HepG2 (cell line): ENCODE measurements around the gene SH2D6. TPM values are rescaled to one million over a fixed set of nuclear protein-coding genes. Genes with fewer than 3 reads are reported as not detected.

Source experiments
- CREM ChIP-seq, 2 experiments: sonication (generic) in 1 of 2; formaldehyde crosslinking in 1 of 2; IDR thresholded peaks; 2 replicates each; pipeline versions ENCODE4 v1.4.0 to v1.6.1; 2016 to 2020; ENCODE audit warnings: antibody characterized with exemption in 1 of 2, mild to moderate bottlenecking in 1 of 2, missing genetic modification reagents in 1 of 2
- E2F2 ChIP-seq: sonication (generic); formaldehyde crosslinking; IDR thresholded peaks from 2 replicates; pipeline ENCODE4 v1.4.0; 2020; ENCODE audit warnings: missing genetic modification reagents, borderline replicate concordance
- ELF1 ChIP-seq: sonication (generic); formaldehyde crosslinking; IDR thresholded peaks from 2 replicates; pipeline ENCODE4 v1.4.0; 2020; ENCODE audit warnings: missing genetic modification reagents
- GATAD1 ChIP-seq: IDR thresholded peaks from 2 replicates; pipeline ENCODE4 v1.6.1; 2016; ENCODE audit warnings: missing genetic modification reagents, missing compliant biosample characterization
- MTA3 ChIP-seq: sonication (generic); formaldehyde crosslinking; IDR thresholded peaks from 2 replicates; pipeline ENCODE4 v1.4.0; 2020; ENCODE audit warnings: missing genetic modification reagents
- PAWR ChIP-seq: sonication (generic); formaldehyde crosslinking; IDR thresholded peaks from 2 replicates; pipeline ENCODE4 v1.4.0; 2020; ENCODE audit warnings: missing genetic modification reagents, mild to moderate bottlenecking, borderline replicate concordance
- TEAD3 ChIP-seq: optimal IDR thresholded peaks from 2 replicates; pipeline ENCODE3; 2016; ENCODE audit warnings: borderline replicate concordance
- ZNF296 ChIP-seq: sonication (generic); formaldehyde crosslinking; conservative IDR thresholded peaks from 2 replicates; pipeline ENCODE4 v1.5.0; 2020; ENCODE audit warnings: mild to moderate bottlenecking, missing genetic modification reagents
- ZNF343 ChIP-seq: sonication (generic); formaldehyde crosslinking; IDR thresholded peaks from 2 replicates; pipeline ENCODE4 v1.4.0; 2020; ENCODE audit warnings: mild to moderate bottlenecking, missing genetic modification reagents
- ZNF432 ChIP-seq: sonication (generic); formaldehyde crosslinking; IDR thresholded peaks from 2 replicates; pipeline ENCODE4 v1.5.0; 2020; ENCODE audit warnings: missing genetic modification reagents, mild to moderate bottlenecking, borderline replicate concordance
- ZNF678 ChIP-seq: sonication (generic); formaldehyde crosslinking; IDR thresholded peaks from 2 replicates; pipeline ENCODE4 v1.4.0; 2020; ENCODE audit warnings: mild to moderate bottlenecking, missing genetic modification reagents
- polyA plus RNA-seq, 8 experiments: library from polyadenylated mRNA; depleted of rRNA in 3 of 8; stranded (reverse) in 7 of 8; unstranded in 1 of 8; fragments of >200 nt; fragmentation: Illumina TruSeq in 4 of 8; extraction: Trizol in 4 of 8; gene quantifications; 2 replicates each; pipeline versions ENCODE4 v1.2.1 to v1.2.3, GENCODE V29; 2011 to 2016; ENCODE audit warnings: low read depth in 4 of 8, missing spikeins in 1 of 8, mixed read lengths in 1 of 8; ENCODE audit not compliant: insufficient read depth in 1 of 8
- total RNA-seq, 5 experiments: library from RNA; depleted of rRNA; stranded (reverse); fragments of >200 nt; fragmentation: Illumina TruSeq; extraction: Trizol; gene quantifications; 2 replicates each; pipeline ENCODE4 v1.2.3, GENCODE V29; 2016; ENCODE audit warnings: low read depth in 1 of 5
- TF ChIP-seq, protein P1 (sequence below): sonication (generic); formaldehyde crosslinking; IDR thresholded peaks from 2 replicates; pipeline ENCODE4 v1.4.0; 2020; ENCODE audit warnings: mild to moderate bottlenecking, missing genetic modification reagents
- TF ChIP-seq, protein P2 (sequence below): sonication (generic); formaldehyde crosslinking; IDR thresholded peaks from 2 replicates; pipeline ENCODE4 v1.4.0; 2020; ENCODE audit warnings: mild to moderate bottlenecking, missing genetic modification reagents, borderline replicate concordance
- TF ChIP-seq, protein P3 (sequence below): sonication (generic); formaldehyde crosslinking; IDR thresholded peaks from 2 replicates; pipeline ENCODE4 v1.9.0; 2021; ENCODE audit warnings: missing genetic modification reagents, borderline replicate concordance
- TF ChIP-seq, protein P4 (sequence below): sonication (generic); formaldehyde crosslinking; IDR thresholded peaks from 2 replicates; pipeline ENCODE4 v1.8.1; 2023; ENCODE audit warnings: mild to moderate bottlenecking, inconsistent platforms, moderate library complexity, missing genetic modification reagents, borderline replicate concordance

The SH2D6 gene
- total and polyA plus RNA-seq, 2 of the 13 experiments (the other 11 are each of a cell fraction or from before 2014, with no cell fraction given), result 0.11 to 0.26 TPM

DNA sequence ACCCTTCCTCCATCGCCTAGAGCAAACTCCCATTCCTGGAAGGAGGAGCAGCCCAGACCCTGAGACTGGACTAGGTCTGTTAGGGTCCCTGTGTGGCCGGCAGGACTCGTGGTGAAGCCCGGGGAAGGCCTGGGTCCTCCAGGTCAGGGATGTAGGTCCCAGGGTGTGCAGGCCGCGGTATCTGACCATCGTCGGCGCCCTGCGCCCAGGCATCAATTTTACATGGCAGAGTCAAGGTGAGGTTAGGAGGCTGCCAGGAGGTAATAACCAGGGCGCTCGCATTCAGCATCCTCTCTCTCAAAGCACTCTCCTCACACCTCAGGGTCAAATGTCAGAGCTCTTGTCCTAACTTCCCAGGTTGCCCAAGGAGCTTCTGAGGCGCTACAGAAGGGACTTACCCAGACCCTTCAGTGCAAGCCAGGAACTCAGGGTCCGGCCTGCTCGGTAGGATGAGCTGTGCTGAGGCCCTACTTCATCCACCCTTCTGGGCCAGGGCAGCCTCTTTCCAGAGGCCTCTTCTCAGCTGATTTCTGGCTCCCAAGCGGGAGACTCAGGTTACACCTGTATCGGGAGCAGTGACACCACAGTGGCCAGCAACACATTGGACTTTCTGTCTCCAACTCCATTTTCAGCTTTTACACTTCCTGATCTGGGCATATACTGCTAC, 628 bp downstream of the SH2D6 start (continued):
- 0 out of 2 replicates have a peak, but pooled peaks have one; percentile 50 for TF ChIP-seq E2F2
- TF ChIP-seq PAWR (CRISPR knock-in tag), result no peak
- TF ChIP-seq ZNF296 (CRISPR knock-in tag), result no peak
- 0 out of 2 replicates have a peak, but pooled peaks have one; percentile 24 for TF ChIP-seq ZNF343 (CRISPR knock-in tag)
- no peak for TF ChIP-seq MTA3 (CRISPR knock-in tag)
- TF ChIP-seq, protein P1, sequence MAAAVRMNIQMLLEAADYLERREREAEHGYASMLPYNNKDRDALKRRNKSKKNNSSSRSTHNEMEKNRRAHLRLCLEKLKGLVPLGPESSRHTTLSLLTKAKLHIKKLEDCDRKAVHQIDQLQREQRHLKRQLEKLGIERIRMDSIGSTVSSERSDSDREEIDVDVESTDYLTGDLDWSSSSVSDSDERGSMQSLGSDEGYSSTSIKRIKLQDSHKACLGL (CRISPR knock-in tag), result no peak; the same call in 1 of the 2 replicates
- TF ChIP-seq, protein P2, sequence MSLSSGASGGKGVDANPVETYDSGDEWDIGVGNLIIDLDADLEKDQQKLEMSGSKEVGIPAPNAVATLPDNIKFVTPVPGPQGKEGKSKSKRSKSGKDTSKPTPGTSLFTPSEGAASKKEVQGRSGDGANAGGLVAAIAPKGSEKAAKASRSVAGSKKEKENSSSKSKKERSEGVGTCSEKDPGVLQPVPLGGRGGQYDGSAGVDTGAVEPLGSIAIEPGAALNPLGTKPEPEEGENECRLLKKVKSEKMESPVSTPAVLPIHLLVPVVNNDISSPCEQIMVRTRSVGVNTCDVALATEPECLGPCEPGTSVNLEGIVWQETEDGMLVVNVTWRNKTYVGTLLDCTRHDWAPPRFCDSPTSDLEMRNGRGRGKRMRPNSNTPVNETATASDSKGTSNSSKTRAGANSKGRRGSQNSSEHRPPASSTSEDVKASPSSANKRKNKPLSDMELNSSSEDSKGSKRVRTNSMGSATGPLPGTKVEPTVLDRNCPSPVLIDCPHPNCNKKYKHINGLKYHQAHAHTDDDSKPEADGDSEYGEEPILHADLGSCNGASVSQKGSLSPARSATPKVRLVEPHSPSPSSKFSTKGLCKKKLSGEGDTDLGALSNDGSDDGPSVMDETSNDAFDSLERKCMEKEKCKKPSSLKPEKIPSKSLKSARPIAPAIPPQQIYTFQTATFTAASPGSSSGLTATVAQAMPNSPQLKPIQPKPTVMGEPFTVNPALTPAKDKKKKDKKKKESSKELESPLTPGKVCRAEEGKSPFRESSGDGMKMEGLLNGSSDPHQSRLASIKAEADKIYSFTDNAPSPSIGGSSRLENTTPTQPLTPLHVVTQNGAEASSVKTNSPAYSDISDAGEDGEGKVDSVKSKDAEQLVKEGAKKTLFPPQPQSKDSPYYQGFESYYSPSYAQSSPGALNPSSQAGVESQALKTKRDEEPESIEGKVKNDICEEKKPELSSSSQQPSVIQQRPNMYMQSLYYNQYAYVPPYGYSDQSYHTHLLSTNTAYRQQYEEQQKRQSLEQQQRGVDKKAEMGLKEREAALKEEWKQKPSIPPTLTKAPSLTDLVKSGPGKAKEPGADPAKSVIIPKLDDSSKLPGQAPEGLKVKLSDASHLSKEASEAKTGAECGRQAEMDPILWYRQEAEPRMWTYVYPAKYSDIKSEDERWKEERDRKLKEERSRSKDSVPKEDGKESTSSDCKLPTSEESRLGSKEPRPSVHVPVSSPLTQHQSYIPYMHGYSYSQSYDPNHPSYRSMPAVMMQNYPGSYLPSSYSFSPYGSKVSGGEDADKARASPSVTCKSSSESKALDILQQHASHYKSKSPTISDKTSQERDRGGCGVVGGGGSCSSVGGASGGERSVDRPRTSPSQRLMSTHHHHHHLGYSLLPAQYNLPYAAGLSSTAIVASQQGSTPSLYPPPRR, result no peak; the same call in 1 of the 2 replicates
- TF ChIP-seq ELF1 (CRISPR knock-in tag), result no peak
- TF ChIP-seq, protein P3, sequence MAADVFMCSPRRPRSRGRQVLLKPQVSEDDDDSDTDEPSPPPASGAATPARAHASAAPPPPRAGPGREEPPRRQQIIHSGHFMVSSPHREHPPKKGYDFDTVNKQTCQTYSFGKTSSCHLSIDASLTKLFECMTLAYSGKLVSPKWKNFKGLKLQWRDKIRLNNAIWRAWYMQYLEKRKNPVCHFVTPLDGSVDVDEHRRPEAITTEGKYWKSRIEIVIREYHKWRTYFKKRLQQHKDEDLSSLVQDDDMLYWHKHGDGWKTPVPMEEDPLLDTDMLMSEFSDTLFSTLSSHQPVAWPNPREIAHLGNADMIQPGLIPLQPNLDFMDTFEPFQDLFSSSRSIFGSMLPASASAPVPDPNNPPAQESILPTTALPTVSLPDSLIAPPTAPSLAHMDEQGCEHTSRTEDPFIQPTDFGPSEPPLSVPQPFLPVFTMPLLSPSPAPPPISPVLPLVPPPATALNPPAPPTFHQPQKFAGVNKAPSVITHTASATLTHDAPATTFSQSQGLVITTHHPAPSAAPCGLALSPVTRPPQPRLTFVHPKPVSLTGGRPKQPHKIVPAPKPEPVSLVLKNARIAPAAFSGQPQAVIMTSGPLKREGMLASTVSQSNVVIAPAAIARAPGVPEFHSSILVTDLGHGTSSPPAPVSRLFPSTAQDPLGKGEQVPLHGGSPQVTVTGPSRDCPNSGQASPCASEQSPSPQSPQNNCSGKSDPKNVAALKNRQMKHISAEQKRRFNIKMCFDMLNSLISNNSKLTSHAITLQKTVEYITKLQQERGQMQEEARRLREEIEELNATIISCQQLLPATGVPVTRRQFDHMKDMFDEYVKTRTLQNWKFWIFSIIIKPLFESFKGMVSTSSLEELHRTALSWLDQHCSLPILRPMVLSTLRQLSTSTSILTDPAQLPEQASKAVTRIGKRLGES (CRISPR knock-in tag), result no peak
- TF ChIP-seq, protein P4, sequence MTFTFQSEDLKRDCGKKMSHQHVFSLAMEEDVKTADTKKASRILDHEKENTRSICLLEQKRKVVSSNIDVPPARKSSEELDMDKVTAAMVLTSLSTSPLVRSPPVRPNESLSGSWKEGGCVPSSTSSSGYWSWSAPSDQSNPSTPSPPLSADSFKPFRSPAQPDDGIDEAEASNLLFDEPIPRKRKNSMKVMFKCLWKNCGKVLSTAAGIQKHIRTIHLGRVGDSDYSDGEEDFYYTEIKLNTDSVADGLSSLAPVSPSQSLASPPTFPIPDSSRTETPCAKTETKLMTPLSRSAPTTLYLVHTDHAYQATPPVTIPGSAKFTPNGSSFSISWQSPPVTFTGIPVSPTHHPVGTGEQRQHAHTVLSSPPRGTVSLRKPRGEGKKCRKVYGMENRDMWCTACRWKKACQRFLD (CRISPR knock-in tag), result no peak
- TF ChIP-seq ZNF432 (CRISPR knock-in tag), result no peak
- TF ChIP-seq CREM (IDR thresholded peaks at IDR 0.05), result no peak
- no peak for TF ChIP-seq CREM (CRISPR knock-in tag; IDR thresholded peaks at IDR 0.05)
- no peak for TF ChIP-seq GATAD1 (CRISPR knock-in tag)
- TF ChIP-seq TEAD3 (CRISPR knock-in tag), result peak; percentile 4
- 0 out of 2 replicates have a peak, but pooled peaks have one; percentile 18 for TF ChIP-seq ZNF678 (CRISPR knock-in tag)
